Neural cell (in vitro differentiated cells): ENCODE data around the gene C1orf232. TPM values are rescaled to one million over a fixed set of nuclear protein-coding genes. Genes with fewer than 3 reads are reported as not detected.

Experiments
- H2AFZ ChIP-seq: fragments of 200-600, 300-800 bp; sonication (generic), shearing (Covaris generic); 2 replicates; pipeline ENCODE4 v1.6.0; 2014; ENCODE audit warnings: low read depth, mild to moderate bottlenecking, antibody characterized with exemption, low read length, moderate library complexity
- H3F3A ChIP-seq: fragments of 200-600 bp; shearing (Covaris generic); 2 replicates; pipeline ENCODE4 v1.6.1; 2016; ENCODE audit warnings: mild to moderate bottlenecking, moderate library complexity, mixed read lengths, antibody characterized with exemption, low read length; ENCODE audit not compliant: insufficient read depth, poor library complexity, severe bottlenecking
- H3K27ac ChIP-seq: fragments of 200-600, 300-800 bp; sonication (generic), shearing (Covaris generic); 2 replicates; pipeline ENCODE4 v1.5.1; 2014; ENCODE audit warnings: mild to moderate bottlenecking, low read length, moderate library complexity
- H3K27me3 ChIP-seq: fragments of 300-800, 200-600 bp; sonication (generic), shearing (Covaris generic); 2 replicates; pipeline ENCODE4 v1.6.0; 2014; ENCODE audit warnings: mild to moderate bottlenecking, low read depth, low read length, moderate library complexity; ENCODE audit not compliant: insufficient read depth
- H3K36me3 ChIP-seq: fragments of 300-800, 200-600 bp; sonication (generic), shearing (Covaris generic); 2 replicates; pipeline ENCODE4 v1.5.1; 2014; ENCODE audit warnings: mild to moderate bottlenecking, antibody characterized with exemption, low read length, moderate library complexity; ENCODE audit not compliant: insufficient read depth
- H3K4me2 ChIP-seq: fragments of 300-800, 200-600 bp; sonication (generic), shearing (Covaris generic); 2 replicates; pipeline ENCODE4 v1.6.0; 2014; ENCODE audit warnings: mild to moderate bottlenecking, low read length
- H3K4me3 ChIP-seq: fragments of 300-800, 200-600 bp; sonication (generic), shearing (Covaris generic); 2 replicates; pipeline ENCODE4 v1.5.1; 2014; ENCODE audit warnings: mild to moderate bottlenecking, low read length, moderate library complexity
- H3K79me2 ChIP-seq: fragments of 200-600 bp; shearing (Covaris generic); replicated peaks from 2 replicates; pipeline ENCODE4 v1.6.0; 2014; ENCODE audit warnings: mild to moderate bottlenecking, low read length, moderate library complexity; ENCODE audit not compliant: insufficient read depth
- H3K9ac ChIP-seq: fragments of 300-800, 200-600 bp; sonication (generic), shearing (Covaris generic); 2 replicates; pipeline ENCODE4 v1.6.1; 2016; ENCODE audit warnings: mild to moderate bottlenecking, low read length, mixed read lengths
- H3K9me2 ChIP-seq: fragments of 200-600 bp; shearing (Covaris generic); 2 replicates; pipeline ENCODE4 v1.6.1; 2016; ENCODE audit warnings: mild to moderate bottlenecking, low read length, mixed read lengths; ENCODE audit not compliant: insufficient read depth
- H3K9me3 ChIP-seq: fragments of 200-600, 300-800 bp; sonication (generic), shearing (Covaris generic); 2 replicates; pipeline ENCODE4 v1.6.1; 2016; ENCODE audit warnings: mild to moderate bottlenecking, mixed run types, low read length, moderate library complexity, mixed read lengths
- H4K20me1 ChIP-seq: fragments of 200-600 bp; shearing (Covaris generic); 2 replicates; pipeline ENCODE4 v1.6.1; 2016; ENCODE audit warnings: mild to moderate bottlenecking, mixed run types; ENCODE audit not compliant: insufficient read depth
- CTCF ChIP-seq: fragments of 450-650 bp; IDR thresholded peaks from 2 replicates; pipeline ENCODE4 v1.5.1; 2014; ENCODE audit warnings: antibody characterized with exemption, mild to moderate bottlenecking, moderate library complexity; ENCODE audit not compliant: poor library complexity, severe bottlenecking
- EP300 ChIP-seq: fragments of 450-650 bp; conservative IDR thresholded peaks from 2 replicates; pipeline ENCODE4 v1.6.1; 2014; ENCODE audit warnings: antibody characterized with exemption, mild to moderate bottlenecking, moderate library complexity; ENCODE audit not compliant: poor library complexity, severe bottlenecking
- EZH2 ChIP-seq: fragments of 200-600, 300-800 bp; shearing (Covaris generic), sonication (generic); IDR thresholded peaks from 2 replicates; pipeline ENCODE4 v1.6.1; 2014; ENCODE audit warnings: antibody characterized with exemption, low read length, borderline replicate concordance, mild to moderate bottlenecking; ENCODE audit not compliant: insufficient read depth, poor library complexity, severe bottlenecking
- MXI1 ChIP-seq: fragments of 450-650 bp; conservative IDR thresholded peaks from 2 replicates; pipeline ENCODE4 v1.6.1; 2014; ENCODE audit warnings: antibody characterized with exemption, mild to moderate bottlenecking; ENCODE audit not compliant: poor library complexity, severe bottlenecking
- POLR2AphosphoS5 ChIP-seq: IDR thresholded peaks from 2 replicates; pipeline ENCODE4 v1.6.1; 2012
- RAD21 ChIP-seq: fragments of 450-650 bp; conservative IDR thresholded peaks from 2 replicates; pipeline ENCODE4 v1.6.1; 2014; ENCODE audit warnings: antibody characterized with exemption, mild to moderate bottlenecking, moderate library complexity
- SMC3 ChIP-seq: fragments of 450-650 bp; conservative IDR thresholded peaks from 2 replicates; pipeline ENCODE4 v1.6.1; 2014; ENCODE audit warnings: antibody characterized with exemption, mild to moderate bottlenecking, moderate library complexity; ENCODE audit not compliant: poor library complexity
- TAF1 ChIP-seq: IDR thresholded peaks from 2 replicates; pipeline ENCODE4 v1.6.1; 2012; ENCODE audit warnings: low read depth
- polyA plus RNA-seq: library from polyadenylated mRNA; depleted of rRNA; stranded (reverse); fragments of >200 nt; gene quantifications from 2 replicates; pipeline ENCODE4 v1.2.3, GENCODE V29; 2014
- TF ChIP-seq, protein P1 (sequence below): IDR thresholded peaks from 2 replicates; pipeline ENCODE4 v1.6.1; 2012; ENCODE audit warnings: borderline replicate concordance

C1orf232 gene
- polyA plus RNA-seq, 1 donor from 2014 or later: not detected

GRCh38 chr1:26132128-26132833 is 36.5 kb downstream of the C1orf232 start:
- no peaks in the 10 kb centered on the region for H3K9me3 ChIP-seq
- H3K9me2 ChIP-seq: no peaks in the 10 kb centered on the region
- no peak overlapping the region for H2AFZ ChIP-seq
- H3K4me3 ChIP-seq: no peak overlapping the region
- no peak overlapping the region for H3K27ac ChIP-seq
- H3K4me2 ChIP-seq: no peak overlapping the region
- no peaks in the 10 kb centered on the region for H4K20me1 ChIP-seq
- TF ChIP-seq EZH2 (no peak), CTCF (no peak), TAF1 (no peak), RAD21 (no peak), POLR2AphosphoS5 (no peak), EP300 (no peak), SMC3 (no peak), MXI1 (no peak)
- TF ChIP-seq, protein P1, sequence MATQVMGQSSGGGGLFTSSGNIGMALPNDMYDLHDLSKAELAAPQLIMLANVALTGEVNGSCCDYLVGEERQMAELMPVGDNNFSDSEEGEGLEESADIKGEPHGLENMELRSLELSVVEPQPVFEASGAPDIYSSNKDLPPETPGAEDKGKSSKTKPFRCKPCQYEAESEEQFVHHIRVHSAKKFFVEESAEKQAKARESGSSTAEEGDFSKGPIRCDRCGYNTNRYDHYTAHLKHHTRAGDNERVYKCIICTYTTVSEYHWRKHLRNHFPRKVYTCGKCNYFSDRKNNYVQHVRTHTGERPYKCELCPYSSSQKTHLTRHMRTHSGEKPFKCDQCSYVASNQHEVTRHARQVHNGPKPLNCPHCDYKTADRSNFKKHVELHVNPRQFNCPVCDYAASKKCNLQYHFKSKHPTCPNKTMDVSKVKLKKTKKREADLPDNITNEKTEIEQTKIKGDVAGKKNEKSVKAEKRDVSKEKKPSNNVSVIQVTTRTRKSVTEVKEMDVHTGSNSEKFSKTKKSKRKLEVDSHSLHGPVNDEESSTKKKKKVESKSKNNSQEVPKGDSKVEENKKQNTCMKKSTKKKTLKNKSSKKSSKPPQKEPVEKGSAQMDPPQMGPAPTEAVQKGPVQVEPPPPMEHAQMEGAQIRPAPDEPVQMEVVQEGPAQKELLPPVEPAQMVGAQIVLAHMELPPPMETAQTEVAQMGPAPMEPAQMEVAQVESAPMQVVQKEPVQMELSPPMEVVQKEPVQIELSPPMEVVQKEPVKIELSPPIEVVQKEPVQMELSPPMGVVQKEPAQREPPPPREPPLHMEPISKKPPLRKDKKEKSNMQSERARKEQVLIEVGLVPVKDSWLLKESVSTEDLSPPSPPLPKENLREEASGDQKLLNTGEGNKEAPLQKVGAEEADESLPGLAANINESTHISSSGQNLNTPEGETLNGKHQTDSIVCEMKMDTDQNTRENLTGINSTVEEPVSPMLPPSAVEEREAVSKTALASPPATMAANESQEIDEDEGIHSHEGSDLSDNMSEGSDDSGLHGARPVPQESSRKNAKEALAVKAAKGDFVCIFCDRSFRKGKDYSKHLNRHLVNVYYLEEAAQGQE: no peak
- H3K36me3 ChIP-seq: no peaks in the 10 kb centered on the region
- no peaks in the 10 kb centered on the region for H3K27me3 ChIP-seq
- no peak overlapping the region for H3K9ac ChIP-seq
- no peaks in the 10 kb centered on the region for H3K79me2 ChIP-seq
- no peaks in the 10 kb centered on the region for H3F3A ChIP-seq

DNA sequence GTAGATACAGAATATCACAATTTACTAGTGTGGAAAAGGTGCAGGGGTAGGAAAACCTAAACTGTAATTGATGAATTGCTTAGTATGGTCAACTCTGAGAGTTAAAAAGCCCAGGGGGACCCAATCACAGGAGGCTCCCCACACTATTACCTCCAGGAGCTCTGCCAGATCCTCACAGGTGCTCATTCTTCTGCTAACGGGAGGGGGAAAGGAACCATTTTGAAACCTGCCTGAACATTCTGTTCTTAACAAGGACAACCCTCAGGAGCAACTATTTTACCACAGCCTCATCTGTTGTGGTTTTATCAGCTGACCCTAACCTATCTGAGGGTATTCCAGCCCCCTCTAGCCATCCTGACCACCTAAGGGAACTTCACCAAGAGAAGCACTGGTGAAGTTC is 38.1 kb downstream of the C1orf232 start:
- Histone ChIP-seq H3K4me2 (no peak overlapping the region), H2AFZ (no peak overlapping the region)

More for the DNA sequence above, 38.1 kb downstream of the C1orf232 start:
- Histone ChIP-seq H3K27ac (no peak overlapping the region), H3K9me2 (no peaks in the 10 kb centered on the region), H3K4me3 (no peak overlapping the region), H3F3A (no peaks in the 10 kb centered on the region), H3K9ac (no peak overlapping the region), H3K79me2 (no peaks in the 10 kb centered on the region), H3K9me3 (no peaks in the 10 kb centered on the region), H3K27me3 (no peaks in the 10 kb centered on the region), H4K20me1 (no peaks in the 10 kb centered on the region), H3K36me3 (no peaks in the 10 kb centered on the region)
- TF ChIP-seq RAD21 (no peak), EZH2 (no peak)
